HG02885 (cell line): ENCODE results near the gene RAB5B.
"Not testable (repeated sequence)": the region's sequence is repeated elsewhere in the genome, so short reads cannot be mapped to it uniquely, and the experiment has no call there.

ENCODE experiments used
- ATAC-seq: cut with Tn5 transposase; IDR thresholded peaks from one replicate; pipeline ENCODE4 v1.9.1; 2021; ENCODE audit warnings: mild to moderate bottlenecking; ENCODE audit not compliant: unreplicated experiment, poor library complexity

Gene RAB5B

GRCh38 chr12:56011509-56012090, 37.7 kb downstream of the RAB5B start:
- no peak for ATAC-seq

- ATAC-seq, result no peak
These were observed 39.6 kb downstream of the RAB5B start for GRCh38 chr12:56013482-56013881.

DNA sequence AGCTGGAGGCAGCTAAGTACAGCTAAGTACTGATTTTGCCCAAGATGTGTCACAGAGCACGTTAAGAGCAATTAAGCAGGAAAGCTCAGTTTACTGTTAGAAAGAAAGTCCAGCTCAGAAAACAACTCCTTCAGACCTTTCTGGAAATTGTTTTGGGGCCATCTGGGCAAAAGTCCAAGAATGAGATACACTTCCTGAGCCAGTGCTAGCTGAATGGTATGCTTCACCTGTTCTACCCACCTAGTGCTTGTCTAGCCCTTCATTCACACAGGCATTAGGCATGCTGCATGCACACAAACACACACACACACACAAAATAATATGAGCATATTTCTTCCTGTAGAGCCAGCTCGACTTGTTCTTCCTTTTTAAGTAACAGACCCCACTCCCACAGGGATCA, 40.3 kb downstream of the RAB5B start:
- ATAC-seq, result no peak

GRCh38 chr12:56017181-56017580, 43.3 kb downstream of the RAB5B start:
- no peak for ATAC-seq

DNA sequence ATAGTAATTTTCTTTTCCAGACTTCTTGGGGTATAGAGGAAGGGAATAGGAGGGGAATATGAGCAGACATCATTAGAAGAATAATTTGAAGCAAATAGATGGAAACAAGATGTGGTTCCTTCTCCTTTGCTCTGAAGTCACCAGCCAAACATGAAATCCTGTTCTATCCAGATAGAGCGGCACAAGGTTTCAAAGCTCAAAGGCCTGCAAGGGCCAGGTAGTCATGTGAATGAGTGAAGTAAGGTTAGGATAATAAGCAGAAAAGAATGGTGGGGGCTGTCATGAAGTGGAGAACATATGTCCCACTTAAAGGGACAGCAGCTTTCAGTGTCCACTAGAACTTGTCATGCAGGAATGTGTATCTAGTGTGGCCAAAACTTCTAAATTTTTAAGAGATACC, 44.5 kb downstream of the RAB5B start:
- no peak for ATAC-seq

DNA sequence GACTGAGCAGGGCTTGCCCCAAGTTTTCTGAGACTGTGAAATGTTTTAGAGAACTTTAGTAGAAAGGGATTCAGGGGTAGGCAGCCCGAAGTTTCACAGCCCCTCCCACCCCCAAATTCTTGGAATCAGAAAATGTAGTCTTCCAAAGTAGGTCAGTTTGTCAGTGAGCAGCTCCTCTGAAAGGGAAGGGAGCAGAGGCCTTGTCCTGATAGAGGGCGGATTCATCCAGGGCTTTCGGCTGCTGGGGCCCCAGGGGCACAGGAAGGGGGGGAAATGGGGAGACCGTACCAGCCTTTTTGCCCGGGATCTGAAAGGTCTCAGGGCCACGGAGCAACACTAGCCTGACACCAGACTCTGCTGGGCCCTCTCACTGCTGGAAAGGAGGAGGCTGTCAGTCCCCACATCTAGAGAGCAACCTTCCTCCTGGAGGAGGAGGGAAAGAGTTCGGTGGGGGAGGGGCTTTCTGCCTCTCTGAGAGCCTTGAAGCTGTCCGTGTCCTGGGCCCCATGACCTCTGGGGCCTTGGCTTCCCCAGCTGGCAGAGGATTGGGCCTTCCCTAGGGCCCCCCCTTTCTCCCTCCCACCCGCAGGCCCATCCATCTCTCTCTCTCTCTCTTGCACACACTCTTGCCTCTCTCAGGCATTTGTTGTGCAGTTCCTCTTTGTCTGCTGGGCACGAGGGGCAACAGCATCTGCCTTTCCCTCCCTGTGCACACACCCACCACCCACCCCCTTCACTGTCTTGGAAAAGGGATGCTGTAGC, 46.7 kb downstream of the RAB5B start, which contains the start of gene IKZF4:
Gene IKZF4, plus strand, starts transcription at position 621 of the 762 bp plus-strand sequence. CDS start 451 bp downstream, outside the sequence.
- no peak for ATAC-seq

DNA sequence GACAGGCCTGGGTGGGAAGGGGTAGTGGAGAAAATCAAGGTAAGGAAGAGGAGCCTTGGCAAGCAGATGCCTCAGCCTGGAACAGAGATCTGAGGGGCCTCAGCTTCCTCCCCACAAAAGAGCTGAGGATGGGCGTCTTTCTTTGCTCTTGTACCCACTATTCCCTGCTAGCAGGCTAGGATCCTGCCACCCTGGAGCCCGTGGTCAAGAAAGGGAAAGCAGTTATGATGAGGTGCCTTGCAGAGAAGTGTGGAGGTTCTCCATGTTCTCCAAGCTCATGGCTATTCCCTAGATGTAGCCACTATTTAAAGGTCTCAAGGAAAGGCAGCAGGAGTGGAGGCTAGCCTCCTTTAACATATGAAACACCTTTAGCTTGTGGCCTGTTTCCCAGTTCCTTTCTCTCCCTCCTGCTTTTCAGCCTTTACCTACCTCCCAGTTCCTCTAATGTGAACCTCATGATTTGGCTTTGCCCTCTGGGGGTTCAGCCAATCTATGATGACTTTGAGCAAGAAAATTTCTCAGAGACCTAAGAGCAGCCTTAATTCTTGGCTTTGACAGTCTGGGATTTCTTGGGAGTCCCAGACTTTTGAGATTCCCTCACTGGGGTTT, 48.1 kb downstream of the RAB5B start:
- ATAC-seq, result no peak

DNA sequence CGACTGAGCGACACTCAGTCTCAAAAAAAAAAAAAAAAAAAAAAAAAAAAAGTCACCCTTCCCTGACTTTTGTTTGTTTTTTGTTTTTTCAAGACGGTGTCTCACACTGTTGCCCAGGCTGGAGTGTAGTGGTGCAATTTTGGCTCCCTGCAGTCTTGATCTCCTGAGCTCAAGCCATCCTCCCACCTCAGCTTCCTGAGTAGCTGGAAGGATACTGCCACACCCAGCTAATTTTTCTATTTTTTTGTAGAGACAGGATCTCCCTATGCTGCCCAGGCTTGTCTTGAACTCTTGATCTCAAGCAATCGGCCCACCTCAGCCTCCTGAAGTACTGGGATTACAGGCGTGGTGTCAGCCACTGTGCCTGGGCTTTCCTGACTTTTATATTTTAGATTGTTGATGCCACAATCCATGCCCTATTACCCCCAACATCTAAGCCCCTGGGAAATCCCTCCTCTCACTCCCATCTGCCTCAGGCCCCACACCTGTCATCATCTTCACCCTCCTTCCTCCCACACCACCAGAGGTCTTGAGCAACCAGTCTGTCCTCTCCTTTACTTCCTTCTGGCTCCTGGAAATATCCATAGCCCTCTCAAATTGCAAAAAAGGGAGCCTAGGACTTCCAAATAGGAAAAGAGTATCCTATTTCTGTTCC, 54.8 kb downstream of the RAB5B start:
- ATAC-seq, result no peak

DNA sequence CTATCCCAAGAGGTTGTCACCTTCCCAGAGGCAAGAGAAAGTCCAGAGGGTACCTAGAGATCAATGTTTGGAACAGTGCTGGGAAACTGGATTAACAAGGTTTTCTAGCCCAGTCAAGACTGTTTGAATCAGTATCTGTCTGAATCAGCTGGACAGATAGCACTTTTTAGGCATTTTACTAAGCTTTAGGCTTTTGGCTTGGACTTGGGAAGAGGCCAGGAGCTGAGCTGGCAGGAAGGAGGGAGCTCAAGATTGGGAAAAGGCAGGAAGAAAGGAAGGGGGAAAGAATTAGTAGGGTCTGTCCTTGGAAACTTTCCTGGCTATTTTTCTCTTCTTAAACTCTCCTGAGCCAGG, 55.3 kb downstream of the RAB5B start:
- ATAC-seq, result no peak

DNA sequence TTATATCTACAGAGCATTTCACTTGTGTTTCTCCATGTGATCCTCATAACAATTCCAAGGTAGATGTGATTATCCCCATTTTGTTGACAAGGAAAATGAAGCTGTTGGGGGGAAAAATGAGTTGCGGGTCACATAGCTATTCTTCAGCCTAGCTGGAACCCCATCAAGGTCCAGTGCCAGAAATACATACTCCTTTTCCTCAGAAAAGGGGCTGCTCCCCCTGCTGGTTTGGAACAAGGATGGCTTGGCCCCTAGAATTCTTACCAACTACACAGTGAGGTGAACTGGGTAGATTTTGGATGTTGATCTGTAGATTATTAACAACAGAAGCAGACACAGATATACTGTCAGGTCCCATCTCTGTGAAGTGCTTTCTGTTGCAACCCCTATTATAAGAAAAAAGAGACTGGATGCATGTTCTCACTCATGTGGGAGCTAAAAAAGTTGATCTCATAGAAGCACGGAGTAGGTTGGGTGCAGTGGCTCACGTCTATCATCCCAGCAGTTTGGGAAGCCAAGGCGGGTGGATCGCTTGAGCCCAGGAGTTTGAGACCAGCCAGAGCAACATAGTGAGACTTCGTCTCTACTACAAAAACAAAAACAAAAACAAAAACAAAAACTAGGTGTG, 55.9 kb downstream of the RAB5B start:
- ATAC-seq, result no peak

DNA sequence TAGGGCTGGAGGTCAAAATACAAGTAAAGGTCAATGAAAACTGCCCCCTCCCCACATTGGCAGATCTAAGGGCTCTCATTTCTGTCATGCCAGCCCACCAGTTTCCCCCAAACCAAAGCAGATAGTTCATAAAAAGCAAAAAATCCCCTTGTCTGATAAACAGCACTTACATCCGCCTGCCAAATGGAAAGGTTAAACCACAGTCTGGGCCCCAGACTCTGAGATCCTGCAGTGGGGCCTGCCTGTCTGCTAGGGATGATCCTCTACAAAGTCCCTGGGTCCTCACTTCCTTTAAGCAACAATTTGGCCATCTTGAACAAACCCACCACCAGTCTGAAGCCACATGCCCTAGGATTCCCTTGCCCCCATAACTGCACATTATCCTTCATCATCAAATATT, 58.1 kb downstream of the RAB5B start:
- no peak for ATAC-seq

GRCh38 chr12:56034586-56035332, 60.9 kb downstream of the RAB5B start:
- ATAC-seq, result no peak

DNA sequence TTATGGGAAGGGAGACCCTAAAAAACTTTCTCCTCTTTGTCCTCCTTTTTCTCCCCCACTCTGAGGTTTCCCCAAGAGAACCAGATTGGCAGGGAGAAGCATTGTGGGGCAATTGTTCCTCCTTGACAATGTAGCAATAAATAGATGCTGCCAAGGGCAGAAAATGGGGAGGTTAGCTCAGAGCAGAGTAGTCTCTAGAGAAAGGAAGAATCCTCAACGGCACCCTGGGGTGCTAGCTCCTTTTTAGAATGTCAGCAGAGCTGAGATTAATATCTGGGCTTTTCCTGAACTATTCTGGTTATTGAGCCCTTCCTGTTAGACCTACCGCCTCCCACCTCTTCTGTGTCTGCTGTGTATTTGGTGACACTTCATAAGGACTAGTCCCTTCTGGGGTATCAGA, 63.3 kb downstream of the RAB5B start:
- no peak for ATAC-seq

DNA sequence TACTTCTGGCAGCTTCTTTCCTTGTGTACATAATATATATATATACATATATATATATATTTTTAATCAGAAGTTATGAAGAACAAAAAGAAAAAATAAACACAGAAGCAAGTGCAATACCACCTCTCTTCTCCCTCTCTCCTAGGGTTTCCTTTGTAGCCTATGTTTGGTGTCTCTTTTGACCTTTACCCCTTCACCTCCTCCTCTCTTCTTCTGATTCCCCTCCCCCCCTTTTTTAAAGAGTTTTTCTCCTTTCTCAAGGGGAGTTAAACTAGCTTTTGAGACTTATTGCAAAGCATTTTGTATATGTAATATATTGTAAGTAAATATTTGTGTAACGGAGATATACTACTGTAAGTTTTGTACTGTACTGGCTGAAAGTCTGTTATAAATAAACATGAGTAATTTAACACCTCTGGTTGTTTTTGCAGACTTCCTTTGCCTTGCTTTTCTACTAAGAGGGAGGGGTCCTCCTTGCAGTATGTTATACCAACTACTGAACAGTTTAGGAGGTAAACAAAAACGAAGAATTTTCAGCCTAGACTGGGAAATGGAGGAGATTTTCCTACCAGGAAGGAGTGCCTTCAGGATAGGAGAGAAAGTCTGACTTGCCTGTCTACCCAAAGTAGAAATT, 64.3 kb downstream of the RAB5B start:
- no peak for ATAC-seq

- no peak for ATAC-seq
These were observed 66.3 kb downstream of the RAB5B start for GRCh38 chr12:56040151-56040550.

- no peak for ATAC-seq
These were observed 67.2 kb downstream of the RAB5B start for GRCh38 chr12:56040963-56041551.

- peak; percentile 93 for ATAC-seq
These were observed 67.9 kb downstream of the RAB5B start, which contains the start of gene RPS26 for GRCh38 chr12:56041552-56042429. TSS of gene RPS26 (plus strand) at chr12:56041918. CDS start at chr12:56042167, 249 bp downstream.

GRCh38 chr12:56042430-56042813, 68.5 kb downstream of the RAB5B start:
- ATAC-seq, result not testable (repeated sequence)
